GM12872 (cell line): Measurements from ENCODE around the gene PALM.

Experiments used
- CTCF ChIP-seq: IDR thresholded peaks from 3 replicates; pipeline ENCODE4 v1.5.1; 2011; ENCODE audit warnings: low read depth, mild to moderate bottlenecking, low read length, moderate library complexity; ENCODE audit not compliant: insufficient read depth

PALM gene

GRCh38 chr19:750640-751423 is 42.1 kb downstream of the PALM start, which contains the start of gene MISP:
Gene MISP, plus strand, starts transcription at chr19:751112. Its CDS starts 5,835 bp downstream, at chr19:756947.
- no peak for TF ChIP-seq CTCF

- no peak for TF ChIP-seq CTCF
Measured at GRCh38 chr19:751501-752341, 43.0 kb downstream of the PALM start.

GRCh38 chr19:752652-753517 is 44.1 kb downstream of the PALM start:
- no peak for TF ChIP-seq CTCF

DNA sequence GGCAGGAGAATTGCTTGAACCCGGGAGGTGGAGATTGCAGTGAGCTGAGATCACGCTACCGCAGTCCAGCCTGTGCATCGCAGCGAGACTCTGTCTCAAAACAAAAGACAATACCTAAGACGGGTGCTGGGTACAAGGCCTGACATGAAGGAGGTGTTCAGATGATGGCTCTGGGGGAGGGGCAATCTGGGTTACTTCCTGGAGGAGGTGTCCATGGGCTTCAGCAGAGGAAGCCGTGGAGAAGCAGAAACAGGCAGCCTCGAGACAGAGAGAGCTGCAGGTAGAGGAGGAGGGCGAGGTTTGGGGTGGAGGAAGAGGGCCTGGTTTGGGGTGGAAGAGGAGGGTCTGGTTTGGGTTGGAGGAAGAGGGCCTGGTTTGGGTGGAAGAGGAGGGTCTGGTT is 45.8 kb downstream of the PALM start:
- TF ChIP-seq CTCF = no peak

DNA sequence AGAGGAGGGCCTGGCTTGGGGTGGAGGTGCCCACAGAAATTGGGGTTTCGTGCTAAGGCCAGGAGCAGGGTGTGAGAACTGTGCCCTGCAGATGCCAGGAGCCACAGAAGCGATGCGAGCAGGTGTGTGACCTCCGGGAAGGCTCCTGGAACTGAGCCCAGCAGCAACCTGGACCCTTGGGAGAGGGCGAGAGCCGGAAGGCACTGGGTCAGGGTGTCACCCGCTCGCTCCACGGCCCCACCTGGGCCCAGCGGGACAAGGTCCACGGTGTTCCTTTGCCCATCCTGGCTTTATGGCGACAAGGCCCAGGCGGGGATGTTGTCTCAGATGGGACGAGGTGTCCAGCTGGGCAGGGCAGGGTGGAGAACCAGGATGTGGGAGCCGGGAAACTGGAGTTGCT is 46.3 kb downstream of the PALM start:
- no peak for TF ChIP-seq CTCF

GRCh38 chr19:756236-756635 is 47.5 kb downstream of the PALM start:
- TF ChIP-seq CTCF = no peak
